ENCODE results near the gene GABPB1. TPM values are rescaled to one million over a fixed set of nuclear protein-coding genes. Genes with fewer than 3 reads are reported as not detected.

Gene GABPB1
- total RNA-seq, 1 donor from 2014 or later = 77.7 TPM

DNA sequence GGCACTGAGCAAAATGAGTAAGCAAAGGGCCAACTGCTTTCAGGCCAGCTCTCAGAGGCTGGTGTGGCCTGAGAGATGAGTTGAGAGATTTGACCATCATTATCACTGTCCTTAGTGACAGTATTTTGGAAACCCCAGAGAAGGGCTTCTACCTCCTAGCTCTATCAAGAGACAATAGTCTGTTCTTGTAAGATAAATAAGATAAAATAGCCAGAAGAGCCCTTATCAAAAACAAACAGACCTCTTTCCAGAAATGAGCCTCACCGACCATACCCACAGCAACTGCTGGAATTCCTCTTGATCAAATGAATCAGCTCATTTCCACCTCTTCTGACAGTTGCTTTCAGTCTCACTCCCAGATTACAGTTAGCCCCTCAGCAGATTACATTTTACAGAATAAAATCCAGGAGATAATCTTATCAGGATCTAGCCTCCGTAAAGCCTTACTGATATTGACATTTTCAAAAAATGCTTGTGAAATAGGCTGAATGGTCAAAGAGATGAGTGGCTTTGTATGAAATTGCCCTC lies 94.0 kb downstream of the GABPB1 start:
- H3K4me3 ChIP-seq = no peak overlapping the region
- H3K36me3 Mint-ChIP-seq = no peaks in the 10 kb centered on the region
- no peaks in the 10 kb centered on the region for H3K79me2 ChIP-seq (ENCODE audit: low read depth)
- H3K27ac Mint-ChIP-seq = no peak overlapping the region
- H3K4me2 ChIP-seq = no peak overlapping the region
- peaks cover 9% of the 10 kb centered on the region for H3K4me1 ChIP-seq
- H3K4me1 Mint-ChIP-seq = peaks cover 10% of the 10 kb centered on the region
- H3K9me3 ChIP-seq (ENCODE audit: low read depth) = no peaks in the 10 kb centered on the region
- H3K27ac ChIP-seq = no peak overlapping the region
- H3K27me3 ChIP-seq = no peaks in the 10 kb centered on the region
- no peak for DNase-seq (ENCODE audit: low spot score)
- peaks cover 9% of the 10 kb centered on the region for H3F3A ChIP-seq (ENCODE audit: low read depth)
- H2AFZ ChIP-seq (replicated peaks) = no peak overlapping the region
- no peak for TF ChIP-seq EZH2phosphoT487 (IDR thresholded peaks at IDR 0.05)
- TF ChIP-seq, protein P1, sequence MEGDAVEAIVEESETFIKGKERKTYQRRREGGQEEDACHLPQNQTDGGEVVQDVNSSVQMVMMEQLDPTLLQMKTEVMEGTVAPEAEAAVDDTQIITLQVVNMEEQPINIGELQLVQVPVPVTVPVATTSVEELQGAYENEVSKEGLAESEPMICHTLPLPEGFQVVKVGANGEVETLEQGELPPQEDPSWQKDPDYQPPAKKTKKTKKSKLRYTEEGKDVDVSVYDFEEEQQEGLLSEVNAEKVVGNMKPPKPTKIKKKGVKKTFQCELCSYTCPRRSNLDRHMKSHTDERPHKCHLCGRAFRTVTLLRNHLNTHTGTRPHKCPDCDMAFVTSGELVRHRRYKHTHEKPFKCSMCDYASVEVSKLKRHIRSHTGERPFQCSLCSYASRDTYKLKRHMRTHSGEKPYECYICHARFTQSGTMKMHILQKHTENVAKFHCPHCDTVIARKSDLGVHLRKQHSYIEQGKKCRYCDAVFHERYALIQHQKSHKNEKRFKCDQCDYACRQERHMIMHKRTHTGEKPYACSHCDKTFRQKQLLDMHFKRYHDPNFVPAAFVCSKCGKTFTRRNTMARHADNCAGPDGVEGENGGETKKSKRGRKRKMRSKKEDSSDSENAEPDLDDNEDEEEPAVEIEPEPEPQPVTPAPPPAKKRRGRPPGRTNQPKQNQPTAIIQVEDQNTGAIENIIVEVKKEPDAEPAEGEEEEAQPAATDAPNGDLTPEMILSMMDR (IDR thresholded peaks at IDR 0.05) = no peak
- TF ChIP-seq EZH2 (IDR thresholded peaks at IDR 0.05) = no peak
- H3K27me3 Mint-ChIP-seq (ENCODE audit: insufficient read depth, low read depth) = peaks cover 6% of the 10 kb centered on the region
- H3K4me3 Mint-ChIP-seq = no peak overlapping the region
- no peak overlapping the region for H3K9ac ChIP-seq
- no peaks in the 10 kb centered on the region for H3K9me3 Mint-ChIP-seq
- peaks cover 4% of the 10 kb centered on the region for H4K20me1 ChIP-seq (ENCODE audit: low read depth)
- H3K36me3 ChIP-seq = no peaks in the 10 kb centered on the region

DNA sequence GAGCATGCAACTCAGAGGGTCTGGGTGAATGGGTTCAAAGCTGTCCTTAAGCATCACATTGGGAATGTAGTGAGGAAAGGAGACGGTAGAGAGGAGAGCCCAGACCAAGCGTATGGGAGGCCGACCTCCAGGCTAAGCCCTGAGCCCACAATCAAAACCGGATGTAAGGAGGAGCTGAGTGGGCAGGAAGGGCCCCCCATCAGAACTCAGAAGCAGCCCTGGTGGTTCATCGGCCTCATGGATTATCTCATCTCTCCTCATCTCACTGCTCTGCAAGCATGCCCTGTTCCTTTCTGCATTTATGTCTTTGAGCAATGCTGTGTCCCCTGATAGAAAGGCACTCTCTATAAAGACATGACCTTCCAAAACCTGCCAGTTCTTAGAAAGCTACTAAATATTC lies 95.7 kb downstream of the GABPB1 start:
- H3K4me1 Mint-ChIP-seq = peaks cover under 1% of the 10 kb centered on the region
- no peak overlapping the region for H2AFZ ChIP-seq (replicated peaks)
- TF ChIP-seq, protein P1 (IDR thresholded peaks at IDR 0.05) = no peak
- TF ChIP-seq EZH2phosphoT487 (IDR thresholded peaks at IDR 0.05) = no peak
- TF ChIP-seq EZH2 (IDR thresholded peaks at IDR 0.05) = no peak

DNA sequence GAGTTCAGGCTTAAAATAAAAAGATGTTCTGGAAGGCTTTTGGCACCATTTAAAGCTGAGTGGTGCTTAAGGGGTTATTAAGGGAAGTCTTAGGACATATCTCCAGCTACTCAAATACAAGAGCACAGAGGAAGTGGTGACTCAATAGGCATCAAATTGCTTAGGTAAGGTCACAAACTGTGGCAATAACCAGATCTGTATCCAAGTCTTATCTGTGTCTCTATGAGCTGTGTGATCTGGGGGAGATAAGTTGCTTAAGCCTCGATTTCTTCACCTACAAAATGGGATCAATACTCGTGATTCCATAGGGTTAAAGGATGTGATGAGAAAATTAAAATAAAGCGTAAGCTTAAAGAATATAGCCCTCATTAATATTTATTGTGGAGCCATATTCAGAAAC lies 97.1 kb downstream of the GABPB1 start:
- DNase-seq (ENCODE audit: low spot score) = no peak
- H3K4me3 Mint-ChIP-seq = no peak overlapping the region
- peaks cover 4% of the 10 kb centered on the region for H3K4me1 Mint-ChIP-seq
- H3K27ac Mint-ChIP-seq = no peak overlapping the region
- TF ChIP-seq EZH2 (IDR thresholded peaks at IDR 0.05) (no peak), EZH2phosphoT487 (IDR thresholded peaks at IDR 0.05) (no peak)
- TF ChIP-seq, protein P1 (IDR thresholded peaks at IDR 0.05) = no peak
- no peaks in the 10 kb centered on the region for H3K4me1 ChIP-seq
- H3K27me3 Mint-ChIP-seq (ENCODE audit: insufficient read depth, low read depth) = peaks cover 5% of the 10 kb centered on the region
- no peaks in the 10 kb centered on the region for H3K27me3 ChIP-seq
- no peaks in the 10 kb centered on the region for H3K36me3 ChIP-seq
- no peaks in the 10 kb centered on the region for H3K9me3 ChIP-seq (ENCODE audit: low read depth)
- H3K36me3 Mint-ChIP-seq = no peaks in the 10 kb centered on the region
- no peak overlapping the region for H3K4me2 ChIP-seq
- H3K79me2 ChIP-seq (ENCODE audit: low read depth) = no peaks in the 10 kb centered on the region
- H3F3A ChIP-seq (ENCODE audit: low read depth) = no peaks in the 10 kb centered on the region
- no peak overlapping the region for H2AFZ ChIP-seq (replicated peaks)
- no peak overlapping the region for H3K27ac ChIP-seq
- H3K9me3 Mint-ChIP-seq = no peaks in the 10 kb centered on the region
- no peak overlapping the region for H3K9ac ChIP-seq
- no peak overlapping the region for H3K4me3 ChIP-seq
- no peaks in the 10 kb centered on the region for H4K20me1 ChIP-seq (ENCODE audit: low read depth)

More for the DNA sequence above, 95.7 kb downstream of the GABPB1 start:
- no peak overlapping the region for H3K4me2 ChIP-seq
- H3K27ac ChIP-seq = no peak overlapping the region
- no peaks in the 10 kb centered on the region for H3K36me3 ChIP-seq
- H3K9me3 Mint-ChIP-seq = no peaks in the 10 kb centered on the region
- no peaks in the 10 kb centered on the region for H3K79me2 ChIP-seq (ENCODE audit: low read depth)
- H3K9ac ChIP-seq = no peak overlapping the region
- no peaks in the 10 kb centered on the region for H3K9me3 ChIP-seq (ENCODE audit: low read depth)
- H3K36me3 Mint-ChIP-seq = no peaks in the 10 kb centered on the region
- no peak overlapping the region for H3K4me3 Mint-ChIP-seq
- peaks cover 3% of the 10 kb centered on the region for H3K27me3 Mint-ChIP-seq (ENCODE audit: insufficient read depth, low read depth)
- H4K20me1 ChIP-seq (ENCODE audit: low read depth) = no peaks in the 10 kb centered on the region
- H3K27me3 ChIP-seq = no peaks in the 10 kb centered on the region
- DNase-seq (ENCODE audit: low spot score) = no peak
- H3K4me1 ChIP-seq = no peaks in the 10 kb centered on the region
- no peak overlapping the region for H3K27ac Mint-ChIP-seq
- H3K4me3 ChIP-seq = no peak overlapping the region
- no peaks in the 10 kb centered on the region for H3F3A ChIP-seq (ENCODE audit: low read depth)
